HepG2 (cell line): ENCODE results near the gene ST14. TPM values are rescaled to one million over a fixed set of nuclear protein-coding genes. Genes with fewer than 3 reads are reported as not detected.

Experiments used
- ATAD3A ChIP-seq: sonication (generic); formaldehyde crosslinking; IDR thresholded peaks from 2 replicates; pipeline ENCODE4 v1.4.0; 2020; ENCODE audit warnings: missing genetic modification reagents
- DPF2 ChIP-seq: sonication (generic); formaldehyde crosslinking; IDR thresholded peaks from 2 replicates; pipeline ENCODE4 v1.4.0; 2020; ENCODE audit warnings: mild to moderate bottlenecking, low read depth, missing genetic modification reagents, borderline replicate concordance
- ETV6 ChIP-seq: sonication (generic); formaldehyde crosslinking; conservative IDR thresholded peaks from 2 replicates; pipeline ENCODE4 v1.4.0; 2020; ENCODE audit warnings: missing genetic modification reagents
- HMG20B ChIP-seq: conservative IDR thresholded peaks from 2 replicates; pipeline ENCODE4 v1.6.1; 2016; ENCODE audit warnings: missing genetic modification reagents, missing compliant biosample characterization
- HOXA5 ChIP-seq: sonication (generic); formaldehyde crosslinking; IDR thresholded peaks from 2 replicates; pipeline ENCODE4 v1.4.0; 2020; ENCODE audit warnings: missing genetic modification reagents
- HOXD1 ChIP-seq: sonication (generic); formaldehyde crosslinking; IDR thresholded peaks from 2 replicates; pipeline ENCODE4 v1.5.0; 2020; ENCODE audit warnings: missing genetic modification reagents
- JUN ChIP-seq: sonication (generic); formaldehyde crosslinking; IDR thresholded peaks from 2 replicates; pipeline ENCODE4 v1.4.0; 2020; ENCODE audit warnings: mild to moderate bottlenecking, missing genetic modification reagents
- KLF13 ChIP-seq: sonication (generic); formaldehyde crosslinking; IDR thresholded peaks from 2 replicates; pipeline ENCODE4 v1.4.0; 2020; ENCODE audit warnings: mild to moderate bottlenecking, missing genetic modification reagents
- MAFF ChIP-seq: IDR thresholded peaks from 2 replicates; pipeline ENCODE4 v1.6.1; 2011; ENCODE audit warnings: low read depth, low read length, improper control_type of control experiment
- MAZ ChIP-seq, 2 experiments: sonication (generic) in 1 of 2; formaldehyde crosslinking in 1 of 2; IDR thresholded peaks; 2 replicates each; pipeline versions ENCODE4 v1.5.0 to v1.6.1; 2012 to 2020; ENCODE audit warnings: low read depth in 2 of 2, mild to moderate bottlenecking in 2 of 2, borderline replicate concordance in 1 of 2, improper control_type of control experiment in 1 of 2, low read length in 1 of 2, missing genetic modification reagents in 1 of 2, moderate library complexity in 1 of 2
- NCOA2 ChIP-seq: sonication (generic); formaldehyde crosslinking; IDR thresholded peaks from 2 replicates; pipeline ENCODE4 v1.8.0; 2022; ENCODE audit warnings: inconsistent platforms
- PITX1 ChIP-seq: sonication (generic); formaldehyde crosslinking; IDR thresholded peaks from 2 replicates; pipeline ENCODE4 v1.5.1; 2020; ENCODE audit warnings: mild to moderate bottlenecking, missing genetic modification reagents
- PPARG ChIP-seq: conservative IDR thresholded peaks from 2 replicates; pipeline ENCODE4 v1.6.1; 2016; ENCODE audit warnings: missing biosample characterization, missing genetic modification reagents
- SNAPC5 ChIP-seq: sonication (generic); formaldehyde crosslinking; IDR thresholded peaks from 2 replicates; pipeline ENCODE4 v1.8.1; 2023; ENCODE audit warnings: mild to moderate bottlenecking, missing genetic modification reagents, borderline replicate concordance
- SOX13 ChIP-seq, 3 experiments: fragments of 450-650 bp in 1 of 3; sonication (generic) in 1 of 3; formaldehyde crosslinking in 1 of 3; IDR thresholded peaks in 2 of 3; conservative IDR thresholded peaks in 1 of 3; 2 replicates each; pipeline versions ENCODE4 v1.5.0 to v1.6.1; 2016 to 2020; ENCODE audit warnings: antibody characterized with exemption in 1 of 3, mild to moderate bottlenecking in 1 of 3, missing compliant biosample characterization in 1 of 3, missing genetic modification reagents in 1 of 3, moderate library complexity in 1 of 3
- SSRP1 ChIP-seq: IDR thresholded peaks from 2 replicates; pipeline ENCODE4 v1.6.1; 2016; ENCODE audit warnings: control low read depth
- TFAP4 ChIP-seq: sonication (generic); IDR thresholded peaks from 2 replicates; pipeline ENCODE4 v1.6.1; 2016; ENCODE audit warnings: low read depth, borderline replicate concordance
- UBTF ChIP-seq: sonication (generic); formaldehyde crosslinking; IDR thresholded peaks from 2 replicates; pipeline ENCODE4 v1.4.0; 2020; ENCODE audit warnings: mild to moderate bottlenecking, missing genetic modification reagents
- ZBTB34 ChIP-seq: sonication (generic); formaldehyde crosslinking; IDR thresholded peaks from 2 replicates; pipeline ENCODE4 v1.8.0; 2022; ENCODE audit warnings: mild to moderate bottlenecking, missing genetic modification reagents
- ZNF225 ChIP-seq: sonication (generic); formaldehyde crosslinking; IDR thresholded peaks from 2 replicates; pipeline ENCODE4 v1.4.0; 2020; ENCODE audit warnings: mild to moderate bottlenecking, missing genetic modification reagents
- ZNF512 ChIP-seq: sonication (generic); formaldehyde crosslinking; IDR thresholded peaks from 2 replicates; pipeline ENCODE4 v1.4.0; 2020; ENCODE audit warnings: mild to moderate bottlenecking, missing genetic modification reagents
- ZNF563 ChIP-seq: sonication (generic); formaldehyde crosslinking; IDR thresholded peaks from 2 replicates; pipeline ENCODE4 v1.8.0; 2022; ENCODE audit warnings: mild to moderate bottlenecking, moderate library complexity, missing genetic modification reagents
- ZNF709 ChIP-seq: sonication (generic); formaldehyde crosslinking; IDR thresholded peaks from 2 replicates; pipeline ENCODE4 v1.5.0; 2020; ENCODE audit warnings: mild to moderate bottlenecking, missing genetic modification reagents
- ZNF816 ChIP-seq: sonication (generic); formaldehyde crosslinking; IDR thresholded peaks from 2 replicates; pipeline ENCODE4 v1.8.0; 2022; ENCODE audit warnings: missing genetic modification reagents, mild to moderate bottlenecking, borderline replicate concordance
- ZSCAN12 ChIP-seq: sonication (generic); formaldehyde crosslinking; IDR thresholded peaks from 2 replicates; pipeline ENCODE4 v1.9.0; 2021; ENCODE audit warnings: mild to moderate bottlenecking, missing genetic modification reagents
- polyA plus RNA-seq, 8 experiments: library from polyadenylated mRNA; depleted of rRNA in 3 of 8; stranded (reverse) in 7 of 8; unstranded in 1 of 8; fragments of >200 nt; fragmentation: Illumina TruSeq in 4 of 8; extraction: Trizol in 4 of 8; gene quantifications; 2 replicates each; pipeline versions ENCODE4 v1.2.1 to v1.2.3, GENCODE V29; 2011 to 2016; ENCODE audit warnings: low read depth in 4 of 8, missing spikeins in 1 of 8, mixed read lengths in 1 of 8; ENCODE audit not compliant: insufficient read depth in 1 of 8
- total RNA-seq, 5 experiments: library from RNA; depleted of rRNA; stranded (reverse); fragments of >200 nt; fragmentation: Illumina TruSeq; extraction: Trizol; gene quantifications; 2 replicates each; pipeline ENCODE4 v1.2.3, GENCODE V29; 2016; ENCODE audit warnings: low read depth in 1 of 5

ST14 gene
- total and polyA plus RNA-seq, 2 of the 13 experiments (the other 11 are each of a cell fraction or from before 2014, with no cell fraction given): 0.88 to 1.4 TPM

GRCh38 chr11:130144141-130144540 lies 15.4 kb upstream of the ST14 start (continued):
- TF ChIP-seq ZNF563 (CRISPR knock-in tag) (no peak), DPF2 (CRISPR knock-in tag) (no peak; the same call in 1 of the 2 replicates), MAZ (IDR thresholded peaks at IDR 0.05; ENCODE audit: borderline replicate concordance, low read depth, low read length) (0 out of 2 replicates have a peak, but pooled peaks have one; percentile 31), MAZ (CRISPR knock-in tag; IDR thresholded peaks at IDR 0.05; ENCODE audit: low read depth) (peak; percentile 11; the same call in 1 of the 2 replicates), HMG20B (CRISPR knock-in tag) (peak; percentile 69; the same call in 1 of the 2 replicates), PITX1 (CRISPR knock-in tag) (peak; percentile 77), MAFF (no peak), TFAP4 (peak; percentile 85; the same call in 1 of the 2 replicates), NCOA2 (CRISPR knock-in tag) (peak; percentile 80), PPARG (CRISPR knock-in tag) (peak; percentile 76), JUN (no peak; the same call in 1 of the 2 replicates), ZNF816 (CRISPR knock-in tag) (no peak), SNAPC5 (CRISPR knock-in tag) (no peak), HOXA5 (peak; percentile 66; the same call in 1 of the 2 replicates), ZBTB34 (CRISPR knock-in tag) (no peak), KLF13 (no peak), SSRP1 (CRISPR knock-in tag) (no peak; the same call in 1 of the 2 replicates), HOXD1 (CRISPR knock-in tag) (no peak), ATAD3A (CRISPR knock-in tag) (no peak), UBTF (peak; percentile 31; the same call in 1 of the 2 replicates), ZSCAN12 (CRISPR knock-in tag) (no peak), ETV6 (CRISPR knock-in tag) (peak; percentile 86), SOX13 (IDR thresholded peaks at IDR 0.05) (no peak), SOX13 (CRISPR knock-in tag; conservative IDR thresholded peaks at IDR 0.05 in 1 of 2, IDR thresholded peaks at IDR 0.05 in 1 of 2) (peak in 1 of 2 experiments; percentile 86; a peak in 2 of 4 replicates), ZNF709 (peak; percentile 46; the same call in 1 of the 2 replicates), ZNF225 (CRISPR knock-in tag) (no peak), ZNF512 (CRISPR knock-in tag) (no peak)
